GM12891 (cell line): ENCODE results near the gene FOXP4.

Experiments used
- PAX5 ChIP-seq: IDR thresholded peaks from 2 replicates; pipeline ENCODE4 v1.6.1; 2011; ENCODE audit warnings: low read length, moderate library complexity, mild to moderate bottlenecking; ENCODE audit not compliant: insufficient read depth, severe bottlenecking
- POLR2A ChIP-seq: IDR thresholded peaks from 2 replicates; pipeline ENCODE4 v1.6.1; 2011; ENCODE audit warnings: low read depth, low read length, control low read depth
- POLR2AphosphoS5 ChIP-seq: IDR thresholded peaks from 2 replicates; pipeline ENCODE4 v1.6.1; 2011; ENCODE audit warnings: low read depth, low read length, control low read depth
- POU2F2 ChIP-seq: IDR thresholded peaks from 2 replicates; pipeline ENCODE4 v1.6.1; 2011; ENCODE audit warnings: low read depth, mild to moderate bottlenecking, control low read depth, low read length, moderate library complexity
- SPI1 ChIP-seq: IDR thresholded peaks from 2 replicates; pipeline ENCODE4 v1.6.1; 2011; ENCODE audit warnings: low read depth, low read length, control low read depth
- TAF1 ChIP-seq: IDR thresholded peaks from 2 replicates; pipeline ENCODE4 v1.6.1; 2011; ENCODE audit warnings: low read depth, low read length, control low read depth

- TF ChIP-seq POLR2AphosphoS5 (no peak), POU2F2 (no peak), POLR2A (no peak), TAF1 (no peak), SPI1 (no peak), PAX5 (no peak)
Observed at GRCh38 chr6:41614715-41615114, 68.5 kb downstream of the FOXP4 start.
